ENCODE results near the gene SNCAIP.

- TF ChIP-seq CTCF (IDR thresholded peaks at IDR 0.05), result no peak
- no peak for TF ChIP-seq POLR2AphosphoS5 (IDR thresholded peaks at IDR 0.05)
Observed at GRCh38 chr5:122404018-122404417, 92.0 kb downstream of the SNCAIP start.
